ENCODE results near the gene IRF7. TPM values are rescaled to one million over a fixed set of nuclear protein-coding genes. Genes with fewer than 3 reads are reported as not detected.

IRF7 gene
- polyA plus RNA-seq, 1 of the 3 experiments (the other 2 are of a cell fraction), result 6.3 TPM

DNA sequence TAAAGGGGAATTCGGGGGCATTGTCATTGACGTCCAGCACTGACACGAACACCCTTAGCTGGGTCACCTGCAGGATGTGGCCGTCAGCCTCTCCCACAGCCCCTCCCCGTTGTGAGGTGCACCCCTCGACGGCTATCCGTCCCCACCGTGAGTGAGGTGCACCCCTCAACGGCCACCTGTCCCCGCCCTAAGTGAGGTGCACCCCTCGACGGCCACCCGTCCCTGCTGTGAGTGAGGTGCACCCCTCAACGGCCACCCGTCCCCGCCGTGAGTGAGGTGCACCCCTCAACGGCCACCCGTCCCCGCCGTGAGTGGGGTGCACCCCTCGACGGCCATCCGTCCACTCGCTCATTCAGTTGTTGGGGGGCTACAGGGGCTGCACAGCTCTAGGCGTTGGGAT lies 6.1 kb upstream of the IRF7 start:
- no peak overlapping the region for H3K4me3 ChIP-seq (ENCODE audit: low read depth in 2 of 2, low read length in 1 of 2)

DNA sequence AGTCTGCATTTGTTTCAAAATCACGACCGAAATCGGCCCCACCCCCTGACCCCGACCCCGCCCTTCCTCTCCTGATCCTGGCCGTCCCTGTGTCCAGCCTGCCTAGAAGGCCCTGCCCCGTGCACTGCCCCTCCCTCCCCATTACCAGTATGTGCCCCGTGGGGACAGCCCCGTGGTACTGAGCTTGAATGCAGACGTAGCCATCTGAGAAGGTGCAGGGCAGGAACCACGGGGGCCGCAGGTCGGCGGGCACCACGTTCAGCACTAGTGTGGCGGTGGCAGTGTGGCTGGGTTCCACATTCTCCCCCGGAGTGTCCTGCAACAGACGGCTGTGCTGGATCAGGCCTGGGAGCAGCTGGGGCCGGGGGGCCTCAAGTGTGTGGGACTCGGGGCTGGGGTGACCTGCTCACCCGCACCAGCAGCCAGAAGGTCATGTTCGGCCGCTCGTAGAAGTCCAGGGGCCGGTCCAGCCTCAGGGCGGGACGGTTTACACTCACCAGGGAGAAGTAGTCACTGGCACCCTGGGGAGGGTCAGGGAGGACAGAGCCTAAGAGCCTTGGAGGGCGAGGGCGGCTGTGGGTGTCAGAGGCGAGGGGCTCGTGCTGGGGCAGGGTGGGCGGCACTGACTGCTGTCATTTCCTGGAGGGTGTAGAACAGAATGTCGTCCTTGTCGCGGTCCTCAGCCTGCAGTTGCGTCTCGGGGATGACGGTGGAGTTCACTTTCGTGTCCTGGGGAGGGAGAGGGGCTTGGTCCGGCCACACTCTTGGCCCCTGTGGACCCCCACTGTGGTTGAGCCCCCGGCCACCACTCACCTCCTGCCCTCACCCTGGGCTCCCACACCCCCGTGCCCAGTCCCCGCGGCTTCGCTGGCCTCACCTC lies 5.4 kb upstream of the IRF7 start:
- POLR2A ChIA-PET, result no interaction called here
- TF ChIP-seq TEAD4 (IDR thresholded peaks at IDR 0.05; ENCODE audit: borderline replicate concordance, insufficient read depth) (no peak), RXRA (IDR thresholded peaks at IDR 0.05; ENCODE audit: borderline replicate concordance, low read depth) (no peak), MXI1 (IDR thresholded peaks at IDR 0.05; ENCODE audit: low read depth, low read length) (no peak), FOXM1 (IDR thresholded peaks at IDR 0.05; ENCODE audit: low read depth) (no peak), POLR2AphosphoS5 (IDR thresholded peaks at IDR 0.05; ENCODE audit: low read depth, low read length) (no peak), CHD2 (IDR thresholded peaks at IDR 0.05; ENCODE audit: low read length, partially characterized antibody) (no peak), TAF1 (IDR thresholded peaks at IDR 0.05; ENCODE audit: borderline replicate concordance, low read depth, low read length) (no peak)
- TF ChIP-seq, protein P1, sequence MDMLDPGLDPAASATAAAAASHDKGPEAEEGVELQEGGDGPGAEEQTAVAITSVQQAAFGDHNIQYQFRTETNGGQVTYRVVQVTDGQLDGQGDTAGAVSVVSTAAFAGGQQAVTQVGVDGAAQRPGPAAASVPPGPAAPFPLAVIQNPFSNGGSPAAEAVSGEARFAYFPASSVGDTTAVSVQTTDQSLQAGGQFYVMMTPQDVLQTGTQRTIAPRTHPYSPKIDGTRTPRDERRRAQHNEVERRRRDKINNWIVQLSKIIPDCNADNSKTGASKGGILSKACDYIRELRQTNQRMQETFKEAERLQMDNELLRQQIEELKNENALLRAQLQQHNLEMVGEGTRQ (IDR thresholded peaks at IDR 0.05; ENCODE audit: borderline replicate concordance, low read depth, low read length), result no peak
- TF ChIP-seq, protein P2, sequence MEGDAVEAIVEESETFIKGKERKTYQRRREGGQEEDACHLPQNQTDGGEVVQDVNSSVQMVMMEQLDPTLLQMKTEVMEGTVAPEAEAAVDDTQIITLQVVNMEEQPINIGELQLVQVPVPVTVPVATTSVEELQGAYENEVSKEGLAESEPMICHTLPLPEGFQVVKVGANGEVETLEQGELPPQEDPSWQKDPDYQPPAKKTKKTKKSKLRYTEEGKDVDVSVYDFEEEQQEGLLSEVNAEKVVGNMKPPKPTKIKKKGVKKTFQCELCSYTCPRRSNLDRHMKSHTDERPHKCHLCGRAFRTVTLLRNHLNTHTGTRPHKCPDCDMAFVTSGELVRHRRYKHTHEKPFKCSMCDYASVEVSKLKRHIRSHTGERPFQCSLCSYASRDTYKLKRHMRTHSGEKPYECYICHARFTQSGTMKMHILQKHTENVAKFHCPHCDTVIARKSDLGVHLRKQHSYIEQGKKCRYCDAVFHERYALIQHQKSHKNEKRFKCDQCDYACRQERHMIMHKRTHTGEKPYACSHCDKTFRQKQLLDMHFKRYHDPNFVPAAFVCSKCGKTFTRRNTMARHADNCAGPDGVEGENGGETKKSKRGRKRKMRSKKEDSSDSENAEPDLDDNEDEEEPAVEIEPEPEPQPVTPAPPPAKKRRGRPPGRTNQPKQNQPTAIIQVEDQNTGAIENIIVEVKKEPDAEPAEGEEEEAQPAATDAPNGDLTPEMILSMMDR (IDR thresholded peaks at IDR 0.05), result no peak

More for the DNA sequence above, 6.1 kb upstream of the IRF7 start:
- H3F3A ChIP-seq (replicated peaks; ENCODE audit: insufficient read depth), result no peaks in the 10 kb centered on the region
- H3K9me2 ChIP-seq, result no peaks in the 10 kb centered on the region
- H3K4me2 ChIP-seq, result no peak overlapping the region
- H3K36me3 ChIP-seq (replicated peaks in 1 of 2; ENCODE audit: control insufficient read depth in 1 of 2, insufficient read depth in 2 of 2, low read length in 1 of 2), result peaks cover 0 to 5% of the 10 kb centered on the region in 2 experiments
- no peak overlapping the region for H3K27ac ChIP-seq (ENCODE audit: low read depth in 2 of 2, low read length in 1 of 2)
- POLR2A ChIA-PET, result no interaction called here
- WGBS (ENCODE audit: low lambda C conversion rate), result 89% methylated on average over 19 of the region's 27 CpGs
- TF ChIP-seq JUND (IDR thresholded peaks at IDR 0.05), result no peak
- no peak for TF ChIP-seq SIN3A (IDR thresholded peaks at IDR 0.05; ENCODE audit: borderline replicate concordance, low read depth, low read length)
- no peak for TF ChIP-seq MEF2A (IDR thresholded peaks at IDR 0.05; ENCODE audit: borderline replicate concordance, low read depth)
- TF ChIP-seq, protein P3, sequence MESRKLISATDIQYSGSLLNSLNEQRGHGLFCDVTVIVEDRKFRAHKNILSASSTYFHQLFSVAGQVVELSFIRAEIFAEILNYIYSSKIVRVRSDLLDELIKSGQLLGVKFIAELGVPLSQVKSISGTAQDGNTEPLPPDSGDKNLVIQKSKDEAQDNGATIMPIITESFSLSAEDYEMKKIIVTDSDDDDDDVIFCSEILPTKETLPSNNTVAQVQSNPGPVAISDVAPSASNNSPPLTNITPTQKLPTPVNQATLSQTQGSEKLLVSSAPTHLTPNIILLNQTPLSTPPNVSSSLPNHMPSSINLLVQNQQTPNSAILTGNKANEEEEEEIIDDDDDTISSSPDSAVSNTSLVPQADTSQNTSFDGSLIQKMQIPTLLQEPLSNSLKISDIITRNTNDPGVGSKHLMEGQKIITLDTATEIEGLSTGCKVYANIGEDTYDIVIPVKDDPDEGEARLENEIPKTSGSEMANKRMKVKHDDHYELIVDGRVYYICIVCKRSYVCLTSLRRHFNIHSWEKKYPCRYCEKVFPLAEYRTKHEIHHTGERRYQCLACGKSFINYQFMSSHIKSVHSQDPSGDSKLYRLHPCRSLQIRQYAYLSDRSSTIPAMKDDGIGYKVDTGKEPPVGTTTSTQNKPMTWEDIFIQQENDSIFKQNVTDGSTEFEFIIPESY (IDR thresholded peaks at IDR 0.05; ENCODE audit: borderline replicate concordance, low read depth), result no peak
- TF ChIP-seq, protein P2 (IDR thresholded peaks at IDR 0.05), result no peak
- no peak for TF ChIP-seq NRF1 (IDR thresholded peaks at IDR 0.05; ENCODE audit: low read depth, low read length)
- no peaks in the 10 kb centered on the region for H3K27me3 ChIP-seq (ENCODE audit: insufficient read depth)
- CTCF ChIA-PET, result no interaction called here
- peaks cover 2% of the 10 kb centered on the region; the same call in 1 of the 2 replicates for H3K79me2 ChIP-seq (ENCODE audit: insufficient read depth)
- H2AFZ ChIP-seq (ENCODE audit: low read depth), result no peak overlapping the region
- no peak for DNase-seq
- H3K9me3 ChIP-seq, result no peaks in the 10 kb centered on the region
- H3K4me1 ChIP-seq (ENCODE audit: control insufficient read depth in 1 of 2, insufficient read depth in 2 of 2, low read depth in 1 of 2, low read length in 1 of 2), result no peaks in the 10 kb centered on the region
- no peaks in the 10 kb centered on the region for H4K20me1 ChIP-seq (ENCODE audit: insufficient read depth)
- H3K9ac ChIP-seq, result no peak overlapping the region

More for the DNA sequence above, 5.4 kb upstream of the IRF7 start:
- no peak overlapping the region for H3K27ac ChIP-seq (ENCODE audit: low read depth in 2 of 2, low read length in 1 of 2)
- H3K79me2 ChIP-seq (ENCODE audit: insufficient read depth), result peaks cover 5% of the 10 kb centered on the region; the same call in 1 of the 2 replicates
- no peaks in the 10 kb centered on the region for H3K9me2 ChIP-seq
- no peaks in the 10 kb centered on the region for H3K4me1 ChIP-seq (ENCODE audit: control insufficient read depth in 1 of 2, insufficient read depth in 2 of 2, low read depth in 1 of 2, low read length in 1 of 2)
- H3K36me3 ChIP-seq (replicated peaks in 1 of 2; ENCODE audit: control insufficient read depth in 1 of 2, insufficient read depth in 2 of 2, low read length in 1 of 2), result peaks cover 0 to 5% of the 10 kb centered on the region in 2 experiments
- CTCF ChIA-PET, result no interaction called here
- H3K4me3 ChIP-seq (ENCODE audit: low read depth in 2 of 2, low read length in 1 of 2), result no peak overlapping the region
- H2AFZ ChIP-seq (ENCODE audit: low read depth), result no peak overlapping the region
- no peaks in the 10 kb centered on the region for H3K9me3 ChIP-seq
- H3F3A ChIP-seq (replicated peaks; ENCODE audit: insufficient read depth), result no peaks in the 10 kb centered on the region
- no peaks in the 10 kb centered on the region for H4K20me1 ChIP-seq (ENCODE audit: insufficient read depth)
- no peaks in the 10 kb centered on the region for H3K27me3 ChIP-seq (ENCODE audit: insufficient read depth)
- DNase-seq, result no peak
- no peak overlapping the region for H3K4me2 ChIP-seq
- H3K9ac ChIP-seq, result no peak overlapping the region
- 83% methylated on average over 43 of the region's 45 CpGs for WGBS (ENCODE audit: low lambda C conversion rate)

All from SK-N-SH (cell line).